A549 (cell line): ENCODE data around the gene ACVR2A.

ENCODE experiments used
- CBX8 ChIP-seq: fragments of 200-600 bp; sonication (generic); IDR thresholded peaks from 2 replicates; pipeline ENCODE4 v1.6.1; 2016
- CEBPB ChIP-seq, 2 experiments: fragments of >200 bp in 1 of 2; sonication (Bioruptor Twin) in 1 of 2; formaldehyde crosslinking in 1 of 2; IDR thresholded peaks; 2 replicates each; pipeline ENCODE4 v1.6.1; 2012 to 2016
- CHD2 ChIP-seq: fragments of 150-350 bp; IDR thresholded peaks from 2 replicates; pipeline ENCODE4 v1.6.1; 2014; ENCODE audit warnings: low read length; ENCODE audit not compliant: partially characterized antibody
- ELK1 ChIP-seq: fragments of 150-350 bp; IDR thresholded peaks from 2 replicates; pipeline ENCODE4 v1.6.1; 2014; ENCODE audit warnings: low read depth, mild to moderate bottlenecking, low read length
- FOSL2 ChIP-seq, 2 experiments: fragments of 450-650 bp in 1 of 2; fragments of >200 bp in 1 of 2; sonication (Bioruptor Twin) in 1 of 2; formaldehyde crosslinking; IDR thresholded peaks; 2 replicates each; pipeline versions ENCODE4 v1.5.0 to v1.6.1; 2016 to 2020; ENCODE audit warnings: mild to moderate bottlenecking in 1 of 2, moderate library complexity in 1 of 2
- JUN ChIP-seq, 2 experiments: fragments of >200 bp; sonication (Bioruptor Twin); formaldehyde crosslinking; IDR thresholded peaks; 2 replicates in 1 of 2; 3 replicates in 1 of 2; pipeline ENCODE4 v1.6.1; 2016 to 2017
- MAFK ChIP-seq: fragments of 450-650 bp; IDR thresholded peaks from 2 replicates; pipeline ENCODE4 v1.6.1; 2014; ENCODE audit not compliant: partially characterized antibody
- MAX ChIP-seq: IDR thresholded peaks from 2 replicates; pipeline ENCODE4 v1.6.1; 2012
- POLR2A ChIP-seq: IDR thresholded peaks from 2 replicates; pipeline ENCODE4 v1.6.1; 2012; ENCODE audit warnings: mild to moderate bottlenecking, low read length
- RFX5 ChIP-seq: fragments of 450-650 bp; IDR thresholded peaks from 2 replicates; pipeline ENCODE4 v1.7.1; 2014; ENCODE audit warnings: antibody characterized with exemption, mild to moderate bottlenecking, moderate library complexity
- SREBF2 ChIP-seq: fragments of 450-650 bp; IDR thresholded peaks from 2 replicates; pipeline ENCODE4 v1.6.1; 2014; ENCODE audit warnings: mild to moderate bottlenecking, moderate library complexity
- USF2 ChIP-seq: fragments of 450-650 bp; IDR thresholded peaks from 2 replicates; pipeline ENCODE4 v1.6.1; 2014; ENCODE audit warnings: antibody characterized with exemption
- TF ChIP-seq, protein P1 (sequence below): fragments of >200 bp; sonication (Bioruptor Twin); formaldehyde crosslinking; IDR thresholded peaks from 3 replicates; pipeline ENCODE4 v1.5.1; 2016

- TF ChIP-seq, protein P1, sequence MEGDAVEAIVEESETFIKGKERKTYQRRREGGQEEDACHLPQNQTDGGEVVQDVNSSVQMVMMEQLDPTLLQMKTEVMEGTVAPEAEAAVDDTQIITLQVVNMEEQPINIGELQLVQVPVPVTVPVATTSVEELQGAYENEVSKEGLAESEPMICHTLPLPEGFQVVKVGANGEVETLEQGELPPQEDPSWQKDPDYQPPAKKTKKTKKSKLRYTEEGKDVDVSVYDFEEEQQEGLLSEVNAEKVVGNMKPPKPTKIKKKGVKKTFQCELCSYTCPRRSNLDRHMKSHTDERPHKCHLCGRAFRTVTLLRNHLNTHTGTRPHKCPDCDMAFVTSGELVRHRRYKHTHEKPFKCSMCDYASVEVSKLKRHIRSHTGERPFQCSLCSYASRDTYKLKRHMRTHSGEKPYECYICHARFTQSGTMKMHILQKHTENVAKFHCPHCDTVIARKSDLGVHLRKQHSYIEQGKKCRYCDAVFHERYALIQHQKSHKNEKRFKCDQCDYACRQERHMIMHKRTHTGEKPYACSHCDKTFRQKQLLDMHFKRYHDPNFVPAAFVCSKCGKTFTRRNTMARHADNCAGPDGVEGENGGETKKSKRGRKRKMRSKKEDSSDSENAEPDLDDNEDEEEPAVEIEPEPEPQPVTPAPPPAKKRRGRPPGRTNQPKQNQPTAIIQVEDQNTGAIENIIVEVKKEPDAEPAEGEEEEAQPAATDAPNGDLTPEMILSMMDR, result no peak
- TF ChIP-seq RFX5, result no peak
- TF ChIP-seq MAX, result no peak
- no peak for TF ChIP-seq ELK1
- TF ChIP-seq CEBPB (IDR thresholded peaks at IDR 0.05), result no peak
- TF ChIP-seq POLR2A, result no peak
- no peak for TF ChIP-seq CBX8
- TF ChIP-seq MAFK, result peak; percentile 69
- TF ChIP-seq FOSL2 (IDR thresholded peaks at IDR 0.05), result no peak
- TF ChIP-seq FOSL2 (CRISPR knock-in tag; IDR thresholded peaks at IDR 0.05), result no peak
- TF ChIP-seq USF2, result no peak
- no peak for TF ChIP-seq JUN (IDR thresholded peaks at IDR 0.05)
- TF ChIP-seq CHD2, result no peak
- TF ChIP-seq SREBF2, result no peak
Observed at GRCh38 chr2:147862859-147863516, 18.2 kb downstream of the ACVR2A start.
